ENCODE results near the gene HCCS. TPM values are rescaled to one million over a fixed set of nuclear protein-coding genes. Genes with fewer than 3 reads are reported as not detected.

Gene HCCS
- 28.6 and 32.5 TPM in 2 replicates for total RNA-seq (2014; rRNA removed; shearing (Covaris generic))
- polyA plus RNA-seq (2015; cell fraction: cytosol; rRNA removed), result 35.2 and 37.0 TPM in 2 replicates
- polyA plus RNA-seq (2015; cell fraction: nucleus; rRNA removed), result 17.6 and 18.4 TPM in 2 replicates

GRCh38 chrX:11111037-11111851 lies at the start of gene HCCS:
Gene HCCS (plus strand): TSS chrX:11111332. CDS start chrX:11112061, 729 bp downstream.
- in situ Hi-C loops (cut with HindIII; ENCODE audit: low pct_unique_long_range_greater_than_20kb, low sequenced_read_pairs), result no loop called here
- DNase-seq (ENCODE audit: low read depth, low spot score), result peak; percentile 81

DNA sequence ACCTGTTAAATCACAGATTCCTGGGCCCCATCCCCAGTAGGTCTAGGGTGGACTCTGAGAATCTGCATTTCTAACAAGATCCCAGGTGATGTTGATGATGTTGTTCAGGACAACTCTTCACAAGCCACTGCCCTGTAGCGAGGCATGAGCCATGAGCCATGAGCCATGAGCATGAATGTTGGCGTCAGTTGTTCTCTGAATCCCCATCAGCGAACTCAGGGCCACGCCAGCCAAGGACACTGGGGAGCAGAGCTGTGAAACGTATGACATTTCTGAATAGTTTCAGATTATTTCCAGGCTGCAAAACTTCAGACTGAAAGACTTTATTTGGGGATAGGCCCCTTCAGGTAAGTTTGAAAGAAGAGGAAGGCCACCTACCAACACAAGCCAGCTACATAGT lies 46.9 kb upstream of the HCCS start:
- in situ Hi-C loops (cut with HindIII; ENCODE audit: low pct_unique_long_range_greater_than_20kb, low sequenced_read_pairs), result no loop called here
- DNase-seq (ENCODE audit: low read depth, low spot score), result no peak

DNA sequence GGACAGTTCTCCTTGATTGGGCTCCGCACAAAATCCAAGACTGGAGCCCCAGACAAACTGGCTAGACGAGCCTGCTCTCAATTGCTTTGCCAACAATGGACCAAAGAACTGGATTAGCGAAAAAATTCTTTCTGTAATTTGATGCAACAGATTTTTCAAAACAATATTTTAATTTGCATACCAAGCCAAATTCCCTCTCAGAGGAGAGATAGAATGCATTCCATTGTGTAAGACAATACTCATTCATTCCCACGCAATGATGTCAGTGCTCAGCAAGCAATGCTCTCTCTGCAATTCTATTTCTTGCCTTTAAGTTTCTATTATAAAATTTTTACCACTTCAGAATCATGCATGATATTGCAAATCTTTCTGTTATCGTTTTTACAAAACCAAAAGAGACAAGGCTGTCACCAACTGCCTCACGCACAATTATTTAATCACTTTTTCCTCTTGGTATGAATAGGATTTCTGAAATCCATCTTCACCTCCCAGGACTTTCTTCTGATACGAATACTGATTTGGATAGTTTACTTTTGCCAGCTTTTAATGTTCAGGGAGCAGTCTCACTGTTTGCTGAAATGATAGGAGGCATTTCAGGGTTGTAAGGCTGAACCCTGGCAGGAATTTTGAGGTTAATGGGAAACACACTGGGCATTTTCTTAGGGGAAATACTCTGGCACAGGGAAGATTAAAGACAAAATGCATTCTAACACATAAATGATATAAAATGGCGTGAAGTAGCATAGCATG lies 46.1 kb upstream of the HCCS start:
- DNase-seq (ENCODE audit: low read depth, low spot score), result no peak

GRCh38 chrX:11066812-11067211 lies 44.3 kb upstream of the HCCS start:
- in situ Hi-C loops (cut with HindIII; ENCODE audit: low pct_unique_long_range_greater_than_20kb, low sequenced_read_pairs), result no loop called here
- DNase-seq (ENCODE audit: low read depth, low spot score), result no peak

More for the DNA sequence above, 46.1 kb upstream of the HCCS start:
- in situ Hi-C loops (cut with HindIII; ENCODE audit: low pct_unique_long_range_greater_than_20kb, low sequenced_read_pairs), result no loop called here

GRCh38 chrX:11073381-11073780 lies 37.8 kb upstream of the HCCS start:
- DNase-seq (ENCODE audit: low read depth, low spot score), result no peak
- in situ Hi-C loops (cut with HindIII; ENCODE audit: low pct_unique_long_range_greater_than_20kb, low sequenced_read_pairs), result no loop called here

- in situ Hi-C loops (cut with HindIII; ENCODE audit: low pct_unique_long_range_greater_than_20kb, low sequenced_read_pairs), result no loop called here
- no peak for DNase-seq (ENCODE audit: low read depth, low spot score)
Measured at GRCh38 chrX:11080741-11081305, 30.3 kb upstream of the HCCS start.

DNA sequence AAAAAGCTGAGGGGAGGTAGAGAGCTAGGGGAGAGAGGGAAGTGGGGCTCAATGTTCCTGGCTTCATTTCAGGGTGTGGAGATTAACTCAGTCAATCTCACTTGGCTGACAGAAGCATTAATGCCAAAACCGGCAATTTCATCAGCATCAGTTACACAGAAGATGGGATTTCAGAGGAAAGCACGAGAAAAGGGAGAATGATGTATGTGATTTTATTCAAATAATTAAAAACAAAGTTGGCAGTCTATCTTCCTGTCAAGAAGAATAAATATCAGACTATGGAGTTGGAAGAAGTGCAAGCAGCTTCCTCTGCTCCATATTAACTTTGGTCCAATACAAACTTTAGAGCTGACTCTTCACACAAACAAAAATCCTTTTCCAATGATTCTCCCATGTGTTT lies 29.6 kb upstream of the HCCS start:
- no peak for DNase-seq (ENCODE audit: low read depth, low spot score)
- in situ Hi-C loops (cut with HindIII; ENCODE audit: low pct_unique_long_range_greater_than_20kb, low sequenced_read_pairs), result no loop called here

DNA sequence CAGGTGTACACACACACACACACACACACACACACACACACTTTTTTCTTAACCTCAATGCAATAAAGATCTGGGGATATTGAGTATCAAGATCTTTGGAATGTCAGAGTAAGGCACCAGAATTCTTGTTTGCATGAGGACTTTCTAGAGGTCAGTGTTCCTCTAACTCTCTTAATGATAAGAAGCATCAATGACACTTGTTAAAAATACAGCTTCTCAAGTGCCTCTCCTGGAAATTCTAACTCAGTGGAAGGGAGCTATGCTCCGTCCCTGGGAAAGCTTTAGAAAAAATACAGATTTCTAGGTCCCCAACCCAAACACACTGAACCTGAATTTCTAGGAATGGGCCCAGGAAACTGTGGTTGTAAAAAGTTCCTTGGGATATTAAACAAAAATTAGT lies 25.8 kb upstream of the HCCS start:
- in situ Hi-C loops (cut with HindIII; ENCODE audit: low pct_unique_long_range_greater_than_20kb, low sequenced_read_pairs), result no loop called here
- DNase-seq (ENCODE audit: low read depth, low spot score), result no peak

GRCh38 chrX:11089802-11090201 lies 21.3 kb upstream of the HCCS start:
- DNase-seq (ENCODE audit: low read depth, low spot score), result no peak
- in situ Hi-C loops (cut with HindIII; ENCODE audit: low pct_unique_long_range_greater_than_20kb, low sequenced_read_pairs), result no loop called here

DNA sequence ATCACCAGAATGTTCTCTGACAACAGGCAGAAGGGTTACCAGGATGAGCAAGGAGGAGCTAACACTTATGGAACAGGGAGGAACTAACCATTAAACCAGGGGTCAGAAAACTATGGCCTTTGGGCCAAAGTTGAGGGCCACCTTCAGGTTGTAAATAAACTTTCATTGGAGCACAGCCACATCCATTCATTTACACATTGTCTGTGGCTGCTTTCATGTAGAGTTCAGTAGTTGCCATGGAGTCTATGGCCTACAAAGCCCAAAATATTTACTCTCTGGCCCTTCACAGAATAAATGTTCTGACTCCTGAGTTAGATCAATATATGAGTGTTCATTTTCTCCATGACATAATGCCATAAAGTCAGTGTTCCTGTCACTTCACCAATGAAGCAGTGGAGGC lies 13.2 kb upstream of the HCCS start:
- DNase-seq (ENCODE audit: low read depth, low spot score), result no peak
- in situ Hi-C loops (cut with HindIII; ENCODE audit: low pct_unique_long_range_greater_than_20kb, low sequenced_read_pairs), result no loop called here

- in situ Hi-C loops (cut with HindIII; ENCODE audit: low pct_unique_long_range_greater_than_20kb, low sequenced_read_pairs), result no loop called here
- no peak for DNase-seq (ENCODE audit: low read depth, low spot score)
Measured at GRCh38 chrX:11099465-11099864, 11.7 kb upstream of the HCCS start.

DNA sequence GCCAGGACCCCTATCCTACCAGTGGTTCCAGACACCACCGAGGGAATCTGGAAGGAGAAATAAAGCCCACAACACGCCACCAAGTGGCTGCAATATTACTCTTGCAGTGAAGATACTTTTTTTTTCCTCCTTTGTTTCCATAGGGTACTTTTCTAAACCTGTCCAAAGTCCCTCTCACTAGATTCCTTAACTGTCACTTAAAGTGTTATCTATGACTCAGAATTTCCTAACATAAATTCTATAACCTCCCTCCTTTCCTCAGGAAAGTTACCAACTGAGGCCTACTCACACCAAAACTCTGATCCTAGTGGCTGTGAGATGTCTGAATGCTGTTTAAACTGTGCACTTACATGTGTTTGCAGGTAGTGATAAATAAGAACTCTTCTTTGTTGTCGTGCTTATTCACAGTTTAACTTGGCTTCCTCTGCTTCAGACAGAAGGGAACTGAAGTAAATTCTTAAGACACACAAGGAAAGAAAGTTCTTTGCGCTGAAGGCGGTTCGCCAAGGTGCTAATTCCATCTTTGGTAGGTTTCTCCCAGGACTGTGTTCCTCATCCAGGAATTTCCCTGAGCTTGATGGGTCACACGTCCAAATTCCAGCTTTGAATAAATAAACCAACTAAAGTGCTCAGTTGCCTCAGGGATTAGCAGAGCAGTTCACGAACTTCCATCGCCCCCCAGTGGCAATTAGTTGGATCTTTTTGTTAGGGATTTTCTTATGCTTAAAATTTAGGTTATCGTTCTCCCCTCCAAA lies 10.7 kb upstream of the HCCS start:
- in situ Hi-C loops (cut with HindIII; ENCODE audit: low pct_unique_long_range_greater_than_20kb, low sequenced_read_pairs), result no loop called here
- peak; percentile 52 for DNase-seq (ENCODE audit: low read depth, low spot score)

- in situ Hi-C loops (cut with HindIII; ENCODE audit: low pct_unique_long_range_greater_than_20kb, low sequenced_read_pairs), result no loop called here
- no peak for DNase-seq (ENCODE audit: low read depth, low spot score)
Measured at GRCh38 chrX:11103006-11103405, 8.1 kb upstream of the HCCS start.

DNA sequence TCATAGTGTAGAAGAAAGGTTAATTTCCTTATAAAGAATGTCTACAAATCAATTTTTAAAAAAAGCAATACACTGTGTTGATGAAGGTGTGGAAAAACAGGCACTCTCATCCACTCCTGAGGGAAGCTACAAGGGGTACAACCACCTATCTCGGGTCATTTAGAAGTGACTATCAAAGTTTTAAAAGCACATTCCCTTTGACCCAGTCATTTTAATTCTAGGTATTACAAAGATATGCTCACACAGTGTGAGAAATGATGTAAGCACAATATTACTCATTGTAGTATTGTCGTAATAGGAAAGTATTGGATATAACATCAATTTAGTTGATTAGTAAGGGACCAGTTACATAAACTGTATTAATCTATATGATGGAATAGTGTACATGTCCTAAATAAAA lies 7.4 kb upstream of the HCCS start:
- in situ Hi-C loops (cut with HindIII; ENCODE audit: low pct_unique_long_range_greater_than_20kb, low sequenced_read_pairs), result no loop called here
- DNase-seq (ENCODE audit: low read depth, low spot score), result no peak

- in situ Hi-C loops (cut with HindIII; ENCODE audit: low pct_unique_long_range_greater_than_20kb, low sequenced_read_pairs), result no loop called here
- peak; percentile 21 for DNase-seq (ENCODE audit: low read depth, low spot score)
Measured at GRCh38 chrX:11105080-11105479, 6.1 kb upstream of the HCCS start.

DNA sequence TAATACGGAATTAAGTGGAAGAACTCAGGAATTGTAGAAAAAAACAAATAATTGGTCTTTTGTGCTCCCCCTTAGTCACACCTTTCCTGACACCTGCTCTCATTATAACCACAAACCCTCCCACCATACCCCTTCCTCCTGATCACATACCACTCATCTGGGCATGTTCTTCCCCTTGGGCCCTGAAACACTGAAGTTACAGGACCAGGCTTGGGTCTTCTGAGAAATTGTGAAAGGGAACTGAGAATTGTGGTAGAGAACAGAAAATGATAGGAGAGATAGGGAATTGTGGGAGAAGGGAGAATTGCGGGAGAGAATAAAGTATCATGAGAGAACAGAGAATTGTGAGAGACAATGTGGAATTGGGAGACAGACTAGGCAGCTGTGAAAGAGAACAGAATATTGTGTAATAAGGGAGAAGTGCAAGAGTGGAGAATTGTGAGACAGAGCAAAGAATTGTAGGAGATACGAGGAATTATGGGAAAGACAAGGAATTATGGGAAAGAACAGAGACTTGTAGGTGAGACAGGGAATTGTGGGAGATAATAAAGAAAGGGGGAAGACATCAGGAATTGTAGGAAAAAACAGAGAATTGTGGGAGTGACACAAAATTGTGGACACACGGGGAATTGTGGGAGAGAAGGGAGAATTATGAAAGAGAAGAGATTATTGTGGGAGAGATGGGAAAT lies 2.7 kb upstream of the HCCS start:
- in situ Hi-C loops (cut with HindIII; ENCODE audit: low pct_unique_long_range_greater_than_20kb, low sequenced_read_pairs), result no loop called here
- DNase-seq (ENCODE audit: low read depth, low spot score), result no peak

DNA sequence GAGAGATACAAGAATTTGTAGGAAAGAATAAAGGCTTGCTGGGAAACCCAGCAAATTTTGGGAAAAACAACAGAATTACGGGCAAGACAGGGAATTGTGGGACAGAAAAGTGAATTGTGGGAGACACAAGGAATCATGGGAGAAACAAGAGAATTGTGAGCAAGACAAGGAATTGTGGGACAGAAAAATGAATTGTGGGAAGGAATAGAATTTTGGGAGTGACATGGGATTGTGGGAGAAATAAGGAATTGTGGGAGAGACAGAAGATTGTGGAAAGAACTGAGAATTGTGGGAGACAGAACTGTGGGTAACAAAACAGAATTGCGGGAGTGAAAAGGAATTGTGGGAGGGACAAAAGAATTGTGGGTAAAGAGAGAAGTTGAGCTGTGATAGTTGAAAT lies 1.2 kb upstream of the HCCS start:
- in situ Hi-C loops (cut with HindIII; ENCODE audit: low pct_unique_long_range_greater_than_20kb, low sequenced_read_pairs), result no loop called here
- no peak for DNase-seq (ENCODE audit: low read depth, low spot score)
